Measurements from ENCODE around the gene NIPAL3.
A peak's percentile ranks its signal among the peaks of the same experiment; 100 is the strongest.
"Not testable (repeated sequence)": the region's sequence is repeated elsewhere in the genome, so short reads cannot be mapped to it uniquely, and the experiment has no call there.

The NIPAL3 gene

DNA sequence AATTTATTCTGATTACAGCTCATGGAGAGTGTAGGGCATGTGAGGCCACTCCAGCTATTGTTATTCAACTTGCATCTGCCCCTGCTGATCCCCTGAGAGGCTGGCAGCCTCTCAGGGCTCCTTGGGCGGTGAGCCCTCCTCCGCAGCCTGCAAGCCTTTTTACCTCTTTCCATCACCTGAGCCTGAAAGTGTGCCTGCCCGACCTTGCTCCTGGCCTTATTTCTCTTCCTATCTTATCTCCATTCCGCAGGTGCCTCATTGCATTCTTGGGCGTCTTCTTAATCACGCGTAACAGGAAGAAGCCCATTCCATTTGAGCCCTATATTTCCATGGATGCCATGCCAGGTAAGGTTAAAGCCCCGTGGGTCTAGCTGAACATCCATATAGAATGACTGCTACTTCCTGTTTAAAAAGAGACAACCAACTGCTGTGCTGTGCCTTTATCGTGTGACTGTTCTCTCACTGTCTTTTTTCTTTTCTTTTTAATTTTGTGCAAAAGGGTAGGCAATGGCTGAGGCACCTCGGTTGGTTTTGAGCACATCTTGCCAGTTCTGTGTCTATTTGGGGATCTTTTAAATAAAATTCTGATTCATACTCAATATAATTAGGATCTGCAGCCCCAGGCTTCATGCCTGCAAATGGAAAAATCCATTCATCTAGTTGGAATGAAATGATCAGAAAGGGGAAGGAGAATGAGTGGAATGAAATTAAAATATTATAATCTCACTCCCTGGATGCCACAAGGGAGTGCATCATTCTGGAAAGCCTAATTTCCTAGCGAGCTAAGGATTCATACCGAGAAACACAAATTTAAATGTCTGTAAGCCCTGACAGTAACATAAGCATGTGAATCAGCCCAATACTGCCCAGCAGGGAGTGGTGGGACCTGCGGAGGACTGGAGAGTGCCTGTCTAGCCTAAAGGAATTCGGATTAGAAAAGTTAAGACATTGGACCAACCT is 48.5 kb downstream of the NIPAL3 start:
- no peak for DNase-seq

DNA sequence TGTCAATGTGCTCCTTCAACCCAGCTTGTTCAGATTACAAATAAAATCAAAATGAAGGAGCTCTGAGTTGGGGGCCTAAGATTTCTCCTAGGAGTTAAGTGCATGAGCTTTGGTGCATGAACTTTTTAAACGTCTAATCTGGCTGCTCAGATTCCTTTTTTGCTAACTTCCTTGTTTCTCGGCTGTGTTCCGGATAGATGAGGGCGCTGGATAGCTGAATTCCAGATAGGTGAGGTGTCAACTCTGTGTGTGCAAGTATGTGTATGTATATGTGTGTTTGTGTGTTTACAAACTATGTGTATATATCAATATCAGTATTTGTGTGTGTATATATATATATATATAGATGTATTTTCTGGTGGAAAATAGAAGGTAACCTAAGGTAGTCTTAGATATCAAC is 49.5 kb downstream of the NIPAL3 start:
- DNase-seq: no peak

DNA sequence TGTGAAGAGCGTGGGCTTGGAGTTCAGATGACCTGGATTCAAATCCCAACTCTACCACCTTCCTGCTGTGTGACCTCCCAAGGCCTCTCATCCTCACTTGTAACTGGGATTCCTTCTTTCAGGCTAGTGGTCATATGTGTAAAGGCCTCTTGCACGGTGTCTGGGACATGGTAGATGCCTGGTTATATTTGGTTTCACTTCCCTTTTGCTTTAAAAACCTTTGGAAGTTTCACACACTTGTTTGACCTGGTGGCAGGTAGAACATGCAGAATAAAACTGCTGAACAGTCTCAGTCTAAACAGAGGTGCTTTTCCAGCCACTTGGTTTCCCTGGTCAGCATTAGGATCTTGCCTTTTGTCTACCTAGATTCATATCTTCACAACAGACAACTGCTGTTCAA is 50.0 kb downstream of the NIPAL3 start:
- no peak for DNase-seq

DNA sequence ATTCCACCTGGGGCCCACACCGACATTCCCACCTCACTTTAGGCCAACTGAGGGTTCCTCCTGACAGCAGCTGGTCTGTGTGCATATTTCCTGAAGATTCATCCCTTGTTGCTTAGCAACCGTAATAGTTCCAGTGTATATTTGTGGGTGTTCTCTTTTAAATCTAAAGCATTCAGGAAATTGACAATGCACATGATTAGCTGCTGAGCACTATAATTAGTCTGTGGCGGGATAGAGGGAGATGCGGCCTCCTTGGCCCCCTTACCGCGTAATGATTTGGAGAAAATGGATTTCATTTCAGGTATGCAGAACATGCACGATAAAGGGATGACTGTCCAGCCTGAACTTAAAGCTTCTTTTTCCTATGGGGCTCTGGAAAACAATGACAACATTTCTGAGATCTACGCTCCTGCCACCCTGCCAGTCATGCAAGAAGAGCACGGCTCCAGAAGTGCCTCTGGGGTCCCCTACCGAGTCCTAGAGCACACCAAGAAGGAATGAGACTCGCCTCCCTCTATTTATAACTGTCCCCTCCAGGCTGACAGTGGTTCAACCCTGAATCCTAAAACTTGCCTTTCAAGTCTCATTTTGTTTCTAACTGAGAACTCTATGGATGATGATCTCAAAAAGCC is 53.2 kb downstream of the NIPAL3 start:
- peak; percentile 42 for DNase-seq

DNA sequence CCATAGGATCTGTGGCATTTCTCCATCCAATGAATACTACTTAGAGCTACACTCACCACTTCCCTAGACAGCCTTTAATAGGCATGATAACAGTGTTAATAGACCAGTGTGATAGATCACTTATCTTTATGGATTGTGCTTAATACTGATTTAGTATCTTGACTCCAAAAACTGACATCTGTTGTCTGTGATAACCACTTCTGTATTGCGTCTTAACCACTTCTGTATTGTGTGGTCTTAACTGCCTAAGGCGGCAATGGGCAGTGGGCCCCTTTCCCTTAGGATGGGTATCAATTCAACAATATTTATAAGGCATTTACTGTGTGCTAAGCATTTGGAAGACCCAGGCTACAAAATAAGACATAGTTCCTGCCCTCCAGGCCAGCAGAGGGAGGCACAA is 55.0 kb downstream of the NIPAL3 start:
- no peak for DNase-seq

DNA sequence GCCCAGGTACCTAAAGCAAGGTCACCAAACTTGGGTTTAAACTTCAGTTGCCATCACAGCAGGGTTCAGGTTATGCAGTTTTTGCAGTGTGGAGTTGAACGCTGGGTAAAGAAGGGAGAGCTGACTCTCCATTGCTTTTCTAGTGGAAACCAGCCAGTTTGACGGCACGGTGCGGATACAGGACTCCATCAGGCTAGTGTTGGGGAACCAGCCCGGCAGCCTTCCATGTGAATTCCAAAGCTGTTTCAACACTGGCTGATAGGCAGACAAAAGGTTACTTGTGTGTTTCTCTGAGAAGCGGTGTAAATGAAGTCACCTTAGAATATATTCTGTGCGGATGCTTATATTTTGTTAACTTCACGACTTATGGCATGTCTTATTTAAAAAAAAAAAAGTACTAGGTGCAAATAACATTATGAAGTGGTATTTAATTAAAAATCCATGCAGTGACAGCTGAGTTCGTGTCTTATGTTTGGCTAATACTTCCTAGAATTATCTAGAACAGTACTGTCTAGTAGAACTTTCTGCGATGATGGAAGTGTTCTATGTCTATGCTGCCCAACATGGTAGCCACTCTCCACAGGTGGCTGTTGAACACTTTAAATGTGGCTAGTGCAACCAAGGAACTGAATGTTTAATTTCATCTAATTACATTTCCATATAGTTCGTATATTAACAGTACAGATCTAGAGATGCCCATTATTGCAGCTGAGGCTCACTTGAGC is 57.1 kb downstream of the NIPAL3 start:
- DNase-seq: no peak

DNA sequence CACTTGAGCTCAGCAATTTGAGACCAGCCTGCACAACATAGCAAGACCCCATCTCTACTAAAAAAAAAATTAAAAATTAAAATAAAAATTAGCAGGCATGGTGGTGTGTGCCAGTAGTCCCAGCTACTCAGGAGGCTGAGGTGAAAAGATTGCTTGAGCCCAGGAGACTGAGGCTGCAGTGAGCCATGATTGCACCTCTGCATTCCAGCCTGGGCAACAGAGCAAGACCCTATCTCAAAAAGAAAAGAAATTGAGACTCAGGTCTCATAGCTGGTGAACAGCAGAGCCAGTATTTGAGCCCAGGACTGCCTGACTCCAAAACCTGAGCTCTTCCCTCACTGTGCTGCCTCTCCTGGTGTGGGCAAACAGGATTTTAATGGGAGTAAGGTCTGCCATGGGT is 58.6 kb downstream of the NIPAL3 start:
- DNase-seq: no peak

DNA sequence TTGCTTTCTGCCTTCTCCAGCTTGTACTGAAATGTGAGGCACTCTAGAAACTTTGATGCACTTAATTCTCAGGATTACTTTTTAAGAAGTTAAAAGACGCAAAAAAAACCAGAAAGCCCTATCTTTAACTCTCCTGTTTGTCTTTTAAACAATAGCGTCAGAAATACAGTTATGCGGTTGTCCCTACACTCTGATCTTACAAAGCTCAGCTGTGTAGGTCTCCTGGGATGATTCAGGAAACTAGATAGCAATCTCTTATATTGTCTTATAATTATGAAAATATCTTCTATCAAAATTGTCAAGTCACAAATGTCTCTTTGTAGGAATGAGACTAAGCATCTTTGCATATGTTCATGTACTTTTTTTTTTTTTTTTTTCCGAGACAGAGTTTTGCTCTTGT is 60.1 kb downstream of the NIPAL3 start:
- DNase-seq: no peak

DNA sequence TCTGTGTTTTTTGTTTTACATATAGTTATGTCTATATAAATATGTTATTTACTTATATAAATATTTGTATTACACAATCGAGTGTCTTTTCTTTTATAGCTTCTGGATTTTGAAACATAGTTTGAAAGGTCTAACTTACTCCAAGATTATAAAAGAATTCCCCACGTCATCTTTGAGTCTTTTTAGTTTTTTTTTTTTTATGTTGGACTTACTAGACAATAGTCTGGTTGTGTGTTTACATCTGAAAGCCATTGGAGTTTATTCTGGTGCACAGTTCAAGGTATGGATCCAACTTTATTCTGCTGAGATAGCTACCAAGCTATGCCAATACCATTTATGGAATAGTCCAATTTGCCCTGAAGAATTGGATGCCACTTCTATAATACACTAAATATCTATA is 61.0 kb downstream of the NIPAL3 start:
- no peak for DNase-seq

DNA sequence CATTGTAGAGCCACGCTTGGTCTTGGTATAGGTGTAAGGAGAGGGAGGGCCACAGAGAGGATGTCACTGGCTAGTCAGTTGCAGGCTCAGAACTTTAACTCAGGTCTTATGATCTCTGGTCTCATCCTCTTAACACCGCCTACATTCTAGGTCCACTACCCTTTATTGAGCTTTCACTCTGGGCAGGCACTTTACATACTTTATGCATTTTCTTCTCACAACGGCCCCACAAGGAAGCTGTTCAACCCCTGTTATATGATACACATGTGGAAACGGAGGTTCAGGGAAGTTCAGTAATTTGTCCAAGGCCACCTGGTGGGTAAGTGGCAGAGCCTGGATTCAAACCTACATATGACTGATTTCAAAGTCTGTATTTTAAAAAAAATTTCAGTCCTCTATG is 61.7 kb downstream of the NIPAL3 start:
- DNase-seq: no peak

DNA sequence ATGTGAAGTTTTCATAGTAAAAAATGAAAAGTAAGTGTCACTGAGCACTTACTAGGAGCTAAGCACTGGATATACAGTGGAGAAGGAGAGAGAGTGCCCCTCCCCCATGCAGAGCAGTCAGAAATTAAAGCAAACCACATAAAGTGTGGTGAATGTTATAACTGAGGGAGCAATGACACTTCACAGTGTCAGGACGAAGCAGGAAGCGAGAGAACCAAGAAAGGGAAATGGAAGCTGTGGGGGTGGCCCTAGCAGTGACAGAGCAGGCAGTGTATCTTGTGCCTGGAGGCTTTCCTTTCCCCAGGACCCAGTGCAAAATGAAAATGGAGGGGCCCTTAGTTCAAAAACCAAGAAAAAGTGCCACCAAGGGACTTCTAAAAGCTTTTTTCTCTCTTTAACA is 65.5 kb downstream of the NIPAL3 start:
- DNase-seq: no peak

DNA sequence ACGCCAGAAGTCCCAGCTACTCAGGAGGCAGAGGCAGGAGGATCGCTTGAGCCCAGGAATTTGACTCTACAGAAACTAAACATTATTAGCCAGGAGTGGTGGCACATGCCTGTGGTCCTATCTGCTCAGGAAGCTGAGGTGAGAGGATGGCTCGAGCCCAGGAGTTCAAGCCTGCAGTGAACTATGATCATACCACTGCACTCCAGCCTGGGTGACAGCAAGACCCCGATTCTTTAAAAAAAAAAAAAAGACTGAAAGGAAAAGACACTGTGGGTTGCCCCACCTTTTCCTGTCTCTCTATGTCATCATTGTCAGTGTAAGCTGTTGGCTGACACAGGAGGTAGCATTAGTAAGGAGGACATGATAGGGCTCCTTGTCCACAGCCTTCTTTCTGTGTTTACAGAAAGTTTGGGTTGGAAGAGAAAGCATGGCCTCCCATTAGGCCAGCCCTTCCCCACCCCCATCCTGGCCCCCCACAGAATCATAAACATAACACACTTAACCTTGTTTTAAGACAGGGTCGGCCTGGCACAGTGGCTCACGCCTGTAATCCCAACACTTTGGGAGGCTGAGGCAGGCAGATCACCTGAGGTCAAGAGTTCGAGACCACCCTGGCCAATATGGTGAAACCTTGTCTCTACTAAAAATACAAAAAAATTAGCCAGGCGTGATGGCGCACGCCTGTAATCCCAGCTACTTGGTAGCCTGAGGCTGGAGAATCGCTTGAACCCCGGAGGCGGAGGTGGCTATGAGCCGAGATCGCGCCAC is 66.4 kb downstream of the NIPAL3 start:
- DNase-seq: no peak

DNA sequence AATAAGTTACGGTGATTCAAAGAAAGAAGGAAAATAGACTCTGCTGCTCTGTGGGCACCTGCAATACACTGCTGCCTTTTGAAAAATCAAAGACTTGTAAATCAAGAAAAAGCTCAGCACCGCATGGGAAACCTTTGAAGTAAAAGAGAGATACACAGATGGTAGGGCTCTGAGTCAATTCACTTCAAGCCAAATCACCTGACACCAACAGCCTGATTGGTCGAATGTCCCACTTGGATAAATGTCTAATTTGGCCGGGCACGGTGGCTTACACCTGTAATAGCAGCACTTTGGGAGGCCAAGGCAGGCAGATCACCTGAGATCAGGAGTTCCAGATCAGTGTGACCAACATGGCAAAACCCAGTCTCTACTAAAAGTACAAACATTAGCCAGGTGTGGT is 67.8 kb downstream of the NIPAL3 start:
- no peak for DNase-seq

DNA sequence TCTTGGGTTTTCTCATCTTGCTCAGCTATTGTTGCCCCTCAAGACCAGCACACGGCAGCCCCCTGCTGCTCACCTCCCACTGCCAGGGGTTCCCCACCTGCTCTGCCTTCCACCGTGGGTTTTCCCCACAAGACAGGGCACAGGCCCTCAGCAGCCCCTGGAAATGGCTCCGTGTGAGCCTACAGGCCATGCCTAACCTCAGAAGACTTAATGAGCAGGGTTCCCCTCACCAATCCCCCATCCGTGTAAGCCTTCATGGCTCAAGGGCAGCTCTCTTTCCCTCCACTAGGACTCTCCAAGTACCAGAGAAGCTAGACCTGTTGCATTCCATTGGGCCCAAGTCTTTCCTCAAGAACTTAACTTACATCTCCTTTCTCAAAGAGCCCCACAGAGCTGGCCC is 68.6 kb downstream of the NIPAL3 start:
- DNase-seq: no peak

DNA sequence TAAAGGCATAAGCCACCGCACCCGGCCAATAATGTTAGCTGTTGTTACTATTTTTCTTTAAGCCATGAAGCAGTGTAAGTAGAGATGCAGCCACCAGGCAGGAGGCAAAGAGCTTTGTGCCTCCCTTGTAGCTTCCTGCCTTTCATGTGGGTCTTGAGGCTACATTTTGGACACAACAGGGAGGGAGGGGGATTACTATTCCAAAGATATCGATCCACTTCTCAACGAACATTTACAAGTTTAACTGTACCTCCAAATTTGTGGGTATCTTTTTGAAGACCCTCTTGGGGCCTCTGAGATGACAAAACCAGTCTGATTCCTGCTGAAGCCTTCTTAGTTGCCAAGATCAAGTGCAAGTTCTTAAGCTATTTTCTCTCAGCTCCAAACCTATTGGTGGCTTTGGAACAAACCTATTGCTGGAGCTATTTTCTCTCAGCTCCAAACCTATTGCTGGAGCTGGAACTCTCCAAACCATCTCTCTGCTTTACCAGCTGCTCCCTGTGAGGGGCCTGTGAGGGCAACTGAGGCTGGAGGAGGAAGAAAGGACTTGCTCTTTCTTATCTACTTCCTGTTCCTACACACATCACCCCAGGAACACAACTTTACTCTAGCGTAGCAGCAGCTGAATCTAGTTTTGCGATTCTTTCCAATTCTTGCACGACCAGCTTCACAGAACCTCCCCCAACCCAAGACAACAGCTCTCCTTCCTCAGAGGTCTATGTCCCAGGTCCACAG is 70.9 kb downstream of the NIPAL3 start:
- DNase-seq: no peak

DNA sequence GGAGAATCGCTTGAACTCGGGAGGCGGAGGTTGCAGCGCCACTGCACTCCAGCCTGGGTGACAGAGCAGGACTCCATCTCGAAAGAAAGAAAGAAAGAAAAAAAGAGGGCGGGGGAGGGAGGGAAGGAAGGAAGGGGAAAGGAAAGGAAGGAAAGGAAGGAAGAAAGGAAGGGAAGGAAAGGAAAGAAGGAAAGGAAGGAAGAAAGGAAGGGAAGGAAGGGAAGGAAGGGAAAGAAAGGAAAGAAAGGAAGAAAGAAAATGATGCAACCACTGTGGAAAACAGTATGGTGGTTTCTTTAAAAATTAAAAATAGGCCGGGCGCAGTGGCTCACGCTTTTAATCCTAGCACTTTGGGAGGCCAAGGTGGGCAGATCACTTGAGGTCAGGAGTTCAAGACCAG is 71.9 kb downstream of the NIPAL3 start:
- no peak for DNase-seq

DNA sequence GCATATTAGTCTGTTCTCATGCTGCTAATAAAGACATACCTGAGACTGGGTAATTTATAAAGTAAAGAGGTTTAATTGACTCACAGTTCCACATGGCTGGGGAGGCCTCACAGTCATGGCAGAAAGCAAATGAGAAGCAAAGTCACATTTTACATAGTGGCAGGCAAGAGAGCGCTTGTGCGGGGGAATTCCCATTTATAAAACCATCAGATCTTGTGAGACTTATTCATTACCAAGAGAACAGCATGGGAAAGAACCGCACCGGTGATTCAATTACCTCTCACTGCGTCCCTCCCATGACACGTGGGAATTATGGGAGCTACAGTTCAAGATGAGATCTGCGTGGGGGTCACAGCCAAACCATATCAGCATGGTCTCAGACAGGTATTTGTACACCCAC is 72.6 kb downstream of the NIPAL3 start:
- DNase-seq: not testable (repeated sequence)

DNA sequence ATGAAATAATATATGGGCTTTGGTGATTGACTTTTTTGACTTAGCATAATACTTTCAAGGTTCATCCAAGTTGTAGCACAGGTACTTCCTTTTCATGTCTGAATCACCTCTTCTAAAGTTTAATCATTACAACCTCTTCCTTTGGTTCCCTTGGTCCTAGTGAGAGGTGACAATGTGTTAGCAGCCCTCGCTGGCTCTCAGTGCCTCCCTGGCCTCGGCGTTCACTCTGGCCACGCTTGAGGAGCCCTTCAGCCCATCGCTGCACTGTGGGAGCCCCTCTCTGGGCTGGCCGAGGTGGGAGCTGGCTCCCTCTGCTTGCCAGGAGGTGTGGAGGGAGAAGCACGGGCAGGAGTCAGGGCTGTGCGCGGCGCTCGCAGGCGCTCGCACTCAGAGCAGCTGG is 74.1 kb downstream of the NIPAL3 start:
- no peak for DNase-seq

DNA sequence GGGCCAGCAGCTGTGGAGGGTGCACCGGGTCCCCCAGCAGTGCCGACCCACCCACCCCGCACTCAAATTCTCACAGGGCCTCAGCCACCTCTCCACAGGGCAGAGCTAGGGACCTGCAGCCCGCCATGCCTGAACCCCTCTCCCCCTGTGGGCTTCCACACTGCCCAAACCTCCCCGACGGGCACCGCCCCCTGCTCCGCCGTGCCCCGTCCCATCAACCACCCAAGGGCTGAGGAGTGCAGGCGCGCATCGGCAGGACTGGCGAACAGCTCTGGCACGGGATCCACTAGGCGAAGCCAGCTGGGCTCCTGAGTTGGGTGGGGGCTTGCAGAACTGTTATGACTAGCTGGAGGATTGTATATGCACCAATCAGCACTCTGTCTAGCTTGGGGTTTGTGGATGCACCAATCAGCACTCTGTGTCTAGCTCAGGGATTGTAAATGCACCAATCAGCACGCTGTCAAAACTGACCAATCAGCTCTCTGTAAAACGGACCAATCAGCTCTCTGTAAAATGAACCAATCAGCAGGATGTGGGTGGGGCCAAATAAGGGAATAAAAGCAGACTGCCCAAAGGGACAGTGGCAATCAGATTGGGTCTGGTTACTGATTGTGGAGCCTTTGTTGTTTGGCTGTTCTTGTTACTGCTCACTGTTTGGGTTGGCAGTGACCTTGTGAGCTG is 74.6 kb downstream of the NIPAL3 start:
- no peak for DNase-seq

DNA sequence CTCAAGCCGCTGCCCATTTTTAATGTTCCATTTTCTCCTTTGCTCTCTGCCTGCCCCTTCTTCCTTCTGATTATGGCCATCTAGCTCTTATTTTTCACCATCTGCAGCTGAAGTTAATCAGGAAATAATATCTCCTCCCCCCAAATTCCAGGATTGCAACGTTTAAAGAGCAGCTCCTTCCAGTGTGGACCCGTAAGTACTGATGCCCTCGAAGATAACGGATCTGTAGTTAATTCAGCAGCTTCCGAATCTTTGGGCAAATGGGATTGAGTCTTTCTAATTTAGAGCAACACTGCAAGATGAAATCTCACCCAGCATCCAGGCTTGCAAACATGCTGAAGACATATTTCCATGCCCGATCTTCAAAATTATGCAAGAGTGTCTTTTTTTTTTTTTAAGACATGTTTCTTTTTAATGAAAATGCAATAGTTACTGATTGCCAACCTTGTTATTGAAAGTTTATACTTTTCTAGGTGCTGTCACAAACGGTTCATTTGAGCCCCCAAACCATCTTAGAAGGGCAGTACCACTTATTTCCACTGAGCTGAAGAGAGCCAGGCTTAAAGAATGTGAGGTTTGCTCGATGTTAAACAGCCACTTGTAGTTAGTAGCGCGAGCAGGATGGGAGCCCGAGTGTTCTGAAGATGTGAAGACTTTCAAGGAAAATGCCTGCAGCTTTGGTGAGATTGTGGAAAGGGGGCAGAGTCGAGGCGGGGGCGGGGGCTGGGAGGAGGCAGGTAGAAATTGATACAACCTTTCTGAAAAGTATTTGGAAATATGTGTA is 76.2 kb downstream of the NIPAL3 start:
- DNase-seq: no peak

DNA sequence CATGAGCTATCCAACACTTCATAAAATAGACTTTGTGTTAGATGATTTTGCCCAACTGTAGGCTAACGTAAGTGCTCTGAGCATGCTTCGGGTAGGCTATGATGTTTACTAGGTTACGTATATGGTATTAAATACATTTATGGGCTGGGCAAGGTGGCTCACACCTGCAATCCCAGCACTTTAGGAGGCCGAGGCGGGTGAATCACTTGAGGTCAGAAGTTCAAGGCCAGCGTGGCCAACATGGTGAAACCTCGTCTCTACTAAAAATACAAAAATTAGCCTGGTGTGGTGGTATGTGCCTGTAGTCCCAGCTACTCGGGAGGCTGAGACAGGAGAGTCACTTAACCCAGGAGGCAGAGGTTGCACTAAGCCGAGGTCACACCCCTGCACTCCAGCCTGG is 77.3 kb downstream of the NIPAL3 start:
- DNase-seq: not testable (repeated sequence)

Measured in COR-L47 (cell line).